Measurements from ENCODE around the gene FAM180A.
"Not testable (repeated sequence)": the region's sequence is repeated elsewhere in the genome, so short reads cannot be mapped to it uniquely, and the experiment has no call there.

The FAM180A gene

GRCh38 chr7:135711139-135711469 lies 37.5 kb downstream of the FAM180A start:
- no peak for FAIRE-seq

- FAIRE-seq: no peak
These were observed 38.0 kb downstream of the FAM180A start for GRCh38 chr7:135710417-135711138.

GRCh38 chr7:135709508-135709907 lies 39.1 kb downstream of the FAM180A start:
- no peak for FAIRE-seq

- no peak for FAIRE-seq
These were observed 40.6 kb downstream of the FAM180A start for GRCh38 chr7:135708041-135708440.

- no peak for FAIRE-seq
These were observed 41.0 kb downstream of the FAM180A start for GRCh38 chr7:135707570-135707966.

DNA sequence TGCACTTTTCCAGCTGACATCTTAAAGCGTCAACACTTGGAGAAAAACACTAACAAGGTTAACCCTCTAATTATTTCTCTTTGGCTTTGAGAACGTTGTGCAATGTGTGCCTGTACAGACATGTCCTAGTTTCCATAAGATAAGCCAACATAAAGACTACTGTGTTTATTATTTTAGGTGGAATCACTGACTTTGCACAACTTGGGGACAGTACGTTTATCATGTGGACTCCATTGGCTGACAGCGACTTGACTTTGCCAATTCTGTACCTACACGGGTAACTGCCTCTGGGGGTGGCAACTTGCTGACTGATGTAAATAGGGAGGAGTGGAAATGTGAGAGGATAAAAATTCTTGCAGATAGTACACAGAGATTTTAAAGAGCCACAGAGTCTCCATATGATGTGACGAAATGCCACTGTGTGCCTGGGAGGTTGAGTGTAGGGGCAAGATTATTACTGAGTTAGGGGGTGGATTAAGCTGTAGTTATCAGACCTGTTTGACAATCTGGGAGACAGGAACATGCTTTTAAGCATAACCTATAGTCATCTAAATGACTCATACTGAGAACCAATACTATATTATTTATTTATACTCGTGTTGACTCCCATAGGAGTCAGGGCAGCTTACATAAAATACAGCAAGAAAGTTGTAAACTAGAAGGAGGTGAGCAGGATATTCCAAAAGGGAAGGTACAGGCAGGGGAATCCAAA lies 41.6 kb downstream of the FAM180A start:
- FAIRE-seq: no peak

GRCh38 chr7:135706038-135706742 lies 42.4 kb downstream of the FAM180A start:
- no peak for FAIRE-seq

- FAIRE-seq: no peak
These were observed 43.9 kb downstream of the FAM180A start for GRCh38 chr7:135704698-135705097.

DNA sequence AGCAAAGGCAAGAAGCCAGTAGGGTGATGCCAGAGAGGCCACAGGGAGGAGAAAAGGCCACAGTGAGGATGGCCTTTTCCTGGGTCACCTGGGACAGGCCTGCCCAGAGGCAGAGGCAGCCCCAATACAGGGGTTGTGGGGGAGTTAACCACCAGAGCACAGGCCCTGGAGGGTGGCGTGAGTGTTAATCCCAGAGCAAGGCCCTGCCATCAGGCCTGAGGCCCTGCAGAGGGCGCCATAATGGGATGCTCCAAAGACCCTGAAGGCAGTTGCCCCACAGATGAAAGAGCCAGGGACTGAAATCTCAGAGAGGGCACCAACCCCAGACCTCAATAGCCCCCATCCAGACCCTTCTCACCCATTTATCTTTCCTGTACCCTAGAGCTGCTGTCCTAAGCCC lies 44.5 kb downstream of the FAM180A start:
- no peak for FAIRE-seq

DNA sequence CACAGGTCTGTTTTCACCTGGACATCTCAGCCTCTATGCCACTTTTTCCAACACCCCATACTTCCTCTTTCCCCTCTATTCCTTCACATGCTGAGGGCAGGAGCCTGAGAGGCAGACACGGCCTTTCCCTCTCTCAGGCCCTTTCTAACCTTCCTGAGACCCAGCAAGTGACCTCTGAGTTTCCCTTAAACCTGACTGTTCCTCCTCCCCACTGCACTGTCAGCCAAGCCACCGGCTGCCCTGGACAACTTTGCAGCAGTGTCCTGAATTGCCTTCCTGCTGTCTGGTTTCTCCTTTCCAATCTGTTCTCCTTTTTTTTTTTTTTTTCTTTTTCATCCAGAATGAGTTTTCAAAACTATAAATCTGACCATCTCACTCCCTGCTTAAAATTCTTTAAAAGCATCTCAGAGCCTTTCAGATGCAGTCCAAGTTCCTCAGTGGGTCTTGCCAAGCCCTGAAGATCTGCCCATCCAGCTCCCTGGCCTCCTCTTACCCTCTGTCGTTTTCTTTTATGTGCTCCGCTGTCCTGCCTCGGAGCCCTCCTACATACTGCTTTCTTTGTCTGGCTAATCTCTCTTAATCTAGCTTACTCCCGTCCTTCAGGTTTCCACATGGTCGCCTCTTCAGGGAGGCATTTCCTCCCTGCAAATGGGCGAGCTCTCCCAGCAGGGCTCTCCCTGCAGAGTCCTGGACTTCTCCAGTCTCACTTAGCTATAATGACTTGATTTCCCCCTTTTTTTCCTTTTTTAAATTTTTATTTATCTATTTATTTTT lies 51.1 kb downstream of the FAM180A start:
- FAIRE-seq: no peak

GRCh38 chr7:135693558-135693957 lies 55.1 kb downstream of the FAM180A start:
- no peak for FAIRE-seq

DNA sequence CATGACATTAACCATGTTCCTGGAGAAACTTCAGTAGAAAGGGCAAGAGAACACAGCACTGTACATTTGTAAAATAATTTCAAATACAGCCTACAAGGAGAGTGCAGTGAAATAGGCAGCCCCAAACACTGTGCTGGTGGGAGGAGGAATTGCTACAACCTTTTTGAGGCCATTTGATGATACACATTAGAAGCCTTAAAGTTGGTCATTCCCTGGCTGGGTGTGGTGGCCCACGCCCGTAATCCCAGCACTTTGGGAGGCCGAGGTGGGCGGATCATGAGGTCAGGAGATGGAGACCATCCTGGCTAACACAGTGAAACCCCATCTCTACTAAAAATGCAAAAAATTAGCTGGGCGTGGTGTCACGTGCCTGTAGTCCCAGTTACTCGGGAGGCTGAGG lies 56.0 kb downstream of the FAM180A start:
- not testable (repeated sequence) for FAIRE-seq

DNA sequence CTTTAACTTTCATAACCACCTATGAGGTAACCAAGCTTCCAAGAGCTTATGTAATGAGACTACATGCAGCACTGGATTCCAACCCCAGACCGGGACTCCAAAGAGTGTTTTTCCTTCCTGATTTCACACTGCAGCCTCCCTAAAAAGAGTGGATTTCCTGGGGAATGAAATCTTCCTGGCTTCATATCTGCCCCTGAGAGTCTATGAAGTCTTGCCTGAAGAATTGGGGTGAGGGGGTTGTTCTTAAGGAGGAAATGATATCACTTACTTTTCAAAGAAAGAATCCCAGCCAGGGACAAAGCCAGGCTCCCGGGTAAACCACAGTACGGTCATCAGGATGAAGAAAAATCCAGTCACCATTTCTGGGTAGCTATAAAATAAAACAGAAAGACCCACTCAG lies 56.6 kb downstream of the FAM180A start:
- FAIRE-seq: no peak

- no peak for FAIRE-seq
These were observed 58.0 kb downstream of the FAM180A start for GRCh38 chr7:135690566-135690965.

DNA sequence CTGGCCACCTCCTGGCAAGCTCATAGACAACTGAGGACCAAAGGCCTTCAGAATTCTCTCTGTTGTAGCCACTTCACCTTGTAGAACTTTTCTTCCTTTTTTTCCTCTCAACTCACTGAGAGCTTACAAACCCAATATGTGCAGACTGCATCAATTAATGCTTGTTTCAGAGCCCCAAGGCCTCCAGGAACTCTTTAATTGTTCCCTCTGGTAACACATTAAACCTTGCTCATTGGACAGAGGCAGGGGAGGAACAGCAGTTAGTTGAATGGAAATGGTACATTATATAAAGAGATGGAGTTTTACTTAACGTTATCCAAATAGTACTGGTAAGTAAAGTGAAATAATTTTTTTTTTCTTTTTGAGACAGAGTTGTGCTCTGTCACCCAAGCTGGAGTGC lies 61.1 kb downstream of the FAM180A start:
- no peak for FAIRE-seq

- no peak for FAIRE-seq
These were observed 63.1 kb downstream of the FAM180A start for GRCh38 chr7:135685306-135686084.

- FAIRE-seq: no peak
These were observed 63.9 kb downstream of the FAM180A start for GRCh38 chr7:135684699-135685098.

- no peak for FAIRE-seq
These were observed 64.5 kb downstream of the FAM180A start for GRCh38 chr7:135684136-135684535.

DNA sequence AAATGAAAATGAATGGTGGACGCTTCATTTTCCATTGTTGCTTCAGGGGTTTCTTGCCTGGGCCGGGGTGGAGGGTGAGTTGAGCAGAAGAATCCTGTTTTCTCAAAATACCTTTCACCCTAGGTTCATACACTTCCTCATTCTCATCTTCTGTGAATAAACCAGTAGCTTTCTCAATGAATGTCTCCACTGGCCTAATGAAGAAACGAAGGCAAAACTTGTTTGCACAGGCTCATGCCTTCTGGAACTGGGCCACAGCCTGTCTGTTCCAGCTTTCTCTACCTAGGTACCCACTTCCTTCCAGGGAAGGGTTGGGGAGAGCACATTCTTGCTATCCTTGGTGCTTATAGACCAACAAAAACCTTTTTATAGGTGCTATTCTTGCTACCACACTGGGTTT lies 65.0 kb downstream of the FAM180A start:
- FAIRE-seq: no peak

GRCh38 chr7:135682191-135682590 lies 66.4 kb downstream of the FAM180A start:
- FAIRE-seq: no peak

GRCh38 chr7:135681762-135682161 lies 66.9 kb downstream of the FAM180A start:
- FAIRE-seq: no peak

All from G401.6 (cell line).